ENCODE results near the gene BID.

The BID gene

GRCh38 chr22:17774206-17774925 is at the start of gene BID:
TSS of gene BID (minus strand) at chr22:17774469. CDS start at chr22:17750116, 24,353 bp downstream.
- no peak for DNase-seq (ENCODE audit: low read depth in 4 of 4, low spot score in 1 of 4)

GRCh38 chr22:17823964-17824363 is 49.7 kb upstream of the BID start:
- no peak for DNase-seq (ENCODE audit: low read depth in 4 of 4, low spot score in 1 of 4)

GRCh38 chr22:17823226-17823625 is 49.0 kb upstream of the BID start:
- DNase-seq (ENCODE audit: low read depth in 4 of 4, low spot score in 1 of 4), result no peak

DNA sequence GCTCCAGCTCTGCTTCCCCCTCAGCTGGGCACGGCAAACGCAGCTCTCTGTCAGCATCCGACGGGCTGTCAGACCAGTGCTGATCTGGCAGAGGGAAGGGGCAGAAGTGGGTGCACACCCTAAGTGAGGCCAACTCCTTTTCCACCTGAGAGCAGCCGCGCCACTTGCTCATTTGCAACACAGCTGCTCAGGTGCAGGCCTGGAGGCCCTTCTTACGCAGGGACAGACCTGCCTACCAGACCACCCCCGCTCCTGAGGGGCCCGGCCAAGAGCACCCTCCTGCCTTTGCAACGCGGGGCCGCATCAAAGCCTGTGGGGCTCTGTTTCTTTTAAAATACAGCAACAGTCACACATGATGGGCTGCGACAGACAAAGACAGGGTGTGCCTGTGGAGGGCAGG is 47.8 kb upstream of the BID start:
- no peak for DNase-seq (ENCODE audit: low read depth in 4 of 4, low spot score in 1 of 4)

- no peak for DNase-seq (ENCODE audit: low read depth in 4 of 4, low spot score in 1 of 4)
These were observed 46.7 kb upstream of the BID start for GRCh38 chr22:17820879-17821439.

DNA sequence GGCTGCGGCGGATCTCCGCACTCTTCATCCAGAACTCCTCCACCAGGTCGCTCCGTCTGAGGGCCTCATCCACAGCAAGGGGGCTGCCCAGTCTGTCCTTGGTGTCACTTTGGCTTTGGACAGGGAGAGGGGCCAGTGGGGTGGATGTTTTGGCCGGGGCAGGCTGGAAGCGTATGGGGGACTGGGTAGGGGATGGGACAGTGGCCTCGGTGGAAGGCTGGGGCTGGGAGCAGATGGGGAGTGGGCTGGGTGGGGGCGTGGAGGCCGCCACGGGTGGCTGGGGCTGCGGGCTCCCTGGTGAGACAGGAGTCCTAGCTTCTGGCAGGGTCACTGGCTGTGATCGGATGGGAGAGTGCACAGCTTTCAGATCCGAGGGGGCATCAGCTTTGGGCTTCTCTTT is 44.4 kb upstream of the BID start:
- no peak for DNase-seq (ENCODE audit: low read depth in 4 of 4, low spot score in 1 of 4)

GRCh38 chr22:17818180-17818579 is 43.9 kb upstream of the BID start:
- DNase-seq (ENCODE audit: low read depth in 4 of 4, low spot score in 1 of 4), result no peak

GRCh38 chr22:17817511-17818065 is 43.3 kb upstream of the BID start:
- DNase-seq (ENCODE audit: low read depth in 4 of 4, low spot score in 1 of 4), result no peak

DNA sequence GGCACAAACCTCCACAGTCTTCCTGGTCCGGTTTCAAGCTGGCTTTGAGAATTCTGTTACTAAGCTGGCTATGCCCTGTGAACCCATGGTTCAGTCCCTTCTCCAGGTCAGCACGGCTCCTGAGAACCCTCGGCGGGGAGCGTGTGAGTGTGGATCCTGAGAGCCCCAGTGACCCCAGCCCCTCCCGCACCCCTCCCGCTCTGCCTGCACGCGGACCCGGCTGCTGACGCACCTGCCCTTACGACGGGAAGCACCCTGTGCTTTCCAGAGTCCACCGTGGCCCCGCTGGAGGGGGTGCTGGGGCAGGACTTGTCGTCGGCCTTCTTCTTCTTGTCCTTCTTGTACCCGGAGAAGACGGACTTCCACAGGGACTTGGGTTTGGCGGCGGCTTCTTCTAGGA is 42.8 kb upstream of the BID start:
- no peak for DNase-seq (ENCODE audit: low read depth in 4 of 4, low spot score in 1 of 4)

DNA sequence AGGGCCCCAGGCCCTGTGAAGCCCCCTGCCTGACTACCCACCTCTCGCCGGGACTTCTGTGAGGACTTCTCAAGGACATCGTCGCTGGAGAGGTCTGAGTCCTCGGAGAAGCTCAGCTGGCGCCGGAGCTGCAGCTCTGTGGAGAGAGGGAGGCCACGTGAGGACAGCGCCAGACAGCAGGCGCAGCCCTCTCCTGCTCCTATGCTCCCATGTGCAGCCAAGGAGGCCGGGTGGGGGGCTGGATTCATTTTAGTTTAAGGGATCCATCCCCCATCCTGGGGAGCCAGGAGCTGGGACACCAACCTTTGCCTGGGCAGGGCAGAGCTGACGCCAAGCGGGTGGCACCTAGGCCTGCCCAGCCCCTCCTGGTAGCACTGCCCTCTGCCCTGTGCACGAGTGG is 42.4 kb upstream of the BID start:
- no peak for DNase-seq (ENCODE audit: low read depth in 4 of 4, low spot score in 1 of 4)

DNA sequence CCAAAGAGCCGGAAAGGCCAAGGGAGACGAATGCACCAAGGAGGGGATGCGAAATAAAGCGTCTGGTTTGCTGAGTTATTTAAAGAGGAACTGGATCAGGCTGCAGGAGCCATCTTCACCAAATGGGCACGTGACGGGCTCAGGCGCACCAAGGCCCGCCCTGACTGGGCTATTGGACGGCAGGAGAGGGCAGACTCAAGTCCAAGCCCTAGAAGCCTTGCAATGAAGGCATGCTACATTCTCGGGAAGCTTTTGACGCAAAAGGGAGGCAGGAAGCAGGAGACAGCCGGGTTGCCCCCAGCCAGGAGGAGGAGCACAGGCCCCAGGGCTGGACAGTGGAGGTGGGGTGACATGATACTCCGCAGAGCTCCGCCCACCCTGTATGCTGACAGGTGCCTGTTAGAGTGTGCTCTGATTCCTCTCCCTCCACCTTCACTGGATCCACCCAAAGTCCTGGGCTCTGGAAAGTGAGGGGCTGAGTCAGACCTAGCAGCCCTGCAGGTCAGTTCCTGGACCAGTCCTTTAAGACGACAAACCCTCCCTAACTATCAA is 41.5 kb upstream of the BID start:
- no peak for DNase-seq (ENCODE audit: low read depth in 4 of 4, low spot score in 1 of 4)

GRCh38 chr22:17814830-17815229 is 40.6 kb upstream of the BID start:
- DNase-seq (ENCODE audit: low read depth in 4 of 4, low spot score in 1 of 4), result no peak

GRCh38 chr22:17814084-17814483 is 39.8 kb upstream of the BID start:
- DNase-seq (ENCODE audit: low read depth in 4 of 4, low spot score in 1 of 4), result no peak

GRCh38 chr22:17811119-17811518 is 36.9 kb upstream of the BID start:
- DNase-seq (ENCODE audit: low read depth in 4 of 4, low spot score in 1 of 4), result no peak

- no peak for DNase-seq (ENCODE audit: low read depth in 4 of 4, low spot score in 1 of 4)
These were observed 36.4 kb upstream of the BID start for GRCh38 chr22:17810570-17811116.

DNA sequence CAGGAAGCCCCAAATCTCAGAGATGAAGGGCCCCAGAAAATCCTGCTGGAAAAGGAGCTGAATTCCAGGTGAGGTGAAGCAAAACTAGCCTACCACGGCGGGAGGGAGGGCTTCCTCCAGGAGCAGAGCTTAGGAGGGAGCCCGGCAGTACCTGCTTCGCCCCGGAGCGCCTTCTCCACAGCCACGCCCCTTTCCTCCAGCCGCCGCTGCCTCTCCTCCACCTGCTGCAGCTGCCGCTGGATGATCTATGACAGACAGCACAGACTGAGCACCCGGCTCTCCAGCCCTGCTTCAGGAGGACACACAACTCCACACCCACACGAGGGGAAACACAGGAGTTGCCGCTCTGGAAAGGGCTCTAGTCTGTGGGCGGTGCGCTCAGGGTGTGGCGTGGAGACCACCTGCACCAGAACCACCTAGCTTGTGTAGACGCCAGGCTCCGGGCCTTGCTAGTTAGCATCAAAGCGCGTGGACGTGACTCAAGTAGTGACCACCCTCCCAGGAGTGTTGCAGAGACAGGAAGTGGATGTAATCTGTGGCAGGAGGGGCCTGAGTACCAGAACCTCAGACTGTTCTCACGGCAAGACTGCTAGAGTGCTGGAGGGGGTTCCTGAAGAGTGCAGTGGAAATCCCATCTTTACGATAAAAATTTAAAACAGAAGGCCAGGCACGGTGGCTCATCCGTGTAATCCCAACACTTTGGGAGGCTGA is 34.6 kb upstream of the BID start:
- DNase-seq (ENCODE audit: low read depth in 4 of 4, low spot score in 1 of 4), result no peak

GRCh38 chr22:17807578-17808410 is 33.5 kb upstream of the BID start:
- no peak for DNase-seq (ENCODE audit: low read depth in 4 of 4, low spot score in 1 of 4)

DNA sequence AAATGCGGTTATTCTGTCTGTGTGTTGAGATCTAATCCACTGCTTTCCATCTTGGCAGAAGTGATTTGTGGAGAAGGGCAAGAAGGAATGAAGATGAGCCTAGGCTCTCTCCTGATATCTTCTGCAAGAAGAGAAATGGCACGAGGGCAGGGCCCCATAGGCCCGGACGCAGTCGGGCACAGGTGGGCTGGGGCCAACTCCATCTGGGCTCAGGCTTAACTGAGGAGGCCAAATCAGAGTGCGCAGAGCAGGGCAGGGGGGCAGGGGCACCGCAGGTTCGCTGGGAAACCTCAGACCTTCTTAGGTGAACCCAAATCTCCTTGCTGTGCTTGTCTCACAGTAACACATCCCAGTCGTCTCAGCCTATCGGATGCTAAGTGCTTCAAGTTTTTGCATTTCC is 32.8 kb upstream of the BID start:
- no peak for DNase-seq (ENCODE audit: low read depth in 4 of 4, low spot score in 1 of 4)

DNA sequence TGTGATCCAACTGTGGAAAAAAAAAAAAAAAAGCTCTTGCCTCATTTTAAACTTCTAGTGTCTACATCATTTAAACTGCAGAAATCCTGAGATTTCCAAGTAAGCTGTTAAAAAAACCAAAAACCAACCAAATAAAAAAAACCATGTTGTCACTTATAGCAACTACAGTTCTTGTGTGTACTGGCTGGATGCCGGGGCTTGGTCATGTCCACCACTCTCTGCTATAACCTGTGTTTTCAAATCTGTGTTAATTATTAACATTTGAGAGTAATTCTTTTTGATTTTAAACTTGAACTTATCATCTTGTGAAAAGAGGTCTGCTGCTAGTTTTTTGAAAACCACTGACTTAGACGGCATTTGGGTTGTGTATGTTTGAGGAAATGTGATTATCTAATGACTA is 32.2 kb upstream of the BID start:
- DNase-seq (ENCODE audit: low read depth in 4 of 4, low spot score in 1 of 4), result no peak

- DNase-seq (ENCODE audit: low read depth in 4 of 4, low spot score in 1 of 4), result no peak
These were observed 30.2 kb upstream of the BID start for GRCh38 chr22:17804331-17805080.

All from stimulated activated CD4-positive, alpha-beta T cell treated with anti-CD3 and anti-CD28 coated beads, Interleukin-1b, Interleukin-23, amount 100 ng/mL, for 24 hours (primary cell).